ENCODE measurements around the gene TMPRSS13. TPM values are rescaled to one million over a fixed set of nuclear protein-coding genes. Genes with fewer than 3 reads are reported as not detected.
A peak's percentile ranks its signal among the peaks of the same experiment; 100 is the strongest.

The TMPRSS13 gene
- total RNA-seq, 1 experiment from 2014 or later = 53.1 TPM

DNA sequence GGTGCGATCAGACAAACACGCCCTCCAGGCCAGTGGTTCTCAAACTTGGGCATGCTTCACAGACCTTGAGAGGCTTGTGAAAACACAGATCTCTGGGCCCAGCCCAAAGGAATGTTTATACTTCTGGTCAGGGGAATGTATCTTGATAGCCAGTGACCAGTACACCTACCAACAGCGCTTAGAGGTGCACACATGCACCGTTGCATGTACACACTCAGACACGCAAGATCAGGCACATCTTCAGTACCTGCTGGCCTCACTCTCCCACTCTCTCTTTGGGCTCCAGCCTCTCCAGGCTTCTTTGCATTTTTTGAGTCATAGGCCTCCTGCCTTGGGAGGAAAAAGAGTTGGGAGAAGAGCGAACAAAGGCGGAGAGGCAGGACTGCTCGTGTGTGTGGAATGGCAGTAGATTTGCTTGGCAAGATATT is 41.0 kb downstream of the TMPRSS13 start:
- Histone ChIP-seq H3K9me3 (no peaks in the 10 kb centered on the region; the same call in 1 of the 2 replicates), H3K27me3 (replicated peaks; ENCODE audit: control insufficient read depth, insufficient read depth, low read length) (no peaks in the 10 kb centered on the region), H3K4me3 (ENCODE audit: low read depth, low read length) (no peak overlapping the region), H3K4me1 (peaks cover 13% of the 10 kb centered on the region), H3K36me3 (ENCODE audit: control insufficient read depth, insufficient read depth, low read length) (no peaks in the 10 kb centered on the region)
- BruUV-seq (replicated peaks) = no TSS peak
- peak; percentile 52 to 70 for DNase-seq
- no peaks in the 10 kb centered on the region for H3K36me3 Mint-ChIP-seq (ENCODE audit: insufficient read depth, unreplicated experiment)
- no peak overlapping the region for H3K27ac Mint-ChIP-seq (ENCODE audit: unreplicated experiment)
- intact Hi-C loops (cut with micrococcal nuclease; ENCODE audit: unreplicated experiment) = no loop called here
- TF ChIP-seq, protein P1, sequence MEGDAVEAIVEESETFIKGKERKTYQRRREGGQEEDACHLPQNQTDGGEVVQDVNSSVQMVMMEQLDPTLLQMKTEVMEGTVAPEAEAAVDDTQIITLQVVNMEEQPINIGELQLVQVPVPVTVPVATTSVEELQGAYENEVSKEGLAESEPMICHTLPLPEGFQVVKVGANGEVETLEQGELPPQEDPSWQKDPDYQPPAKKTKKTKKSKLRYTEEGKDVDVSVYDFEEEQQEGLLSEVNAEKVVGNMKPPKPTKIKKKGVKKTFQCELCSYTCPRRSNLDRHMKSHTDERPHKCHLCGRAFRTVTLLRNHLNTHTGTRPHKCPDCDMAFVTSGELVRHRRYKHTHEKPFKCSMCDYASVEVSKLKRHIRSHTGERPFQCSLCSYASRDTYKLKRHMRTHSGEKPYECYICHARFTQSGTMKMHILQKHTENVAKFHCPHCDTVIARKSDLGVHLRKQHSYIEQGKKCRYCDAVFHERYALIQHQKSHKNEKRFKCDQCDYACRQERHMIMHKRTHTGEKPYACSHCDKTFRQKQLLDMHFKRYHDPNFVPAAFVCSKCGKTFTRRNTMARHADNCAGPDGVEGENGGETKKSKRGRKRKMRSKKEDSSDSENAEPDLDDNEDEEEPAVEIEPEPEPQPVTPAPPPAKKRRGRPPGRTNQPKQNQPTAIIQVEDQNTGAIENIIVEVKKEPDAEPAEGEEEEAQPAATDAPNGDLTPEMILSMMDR (IDR thresholded peaks at IDR 0.05; ENCODE audit: insufficient read depth in 1 of 2, low read depth in 1 of 2, low read length in 1 of 2, severe bottlenecking in 1 of 2, unreplicated experiment in 1 of 2) = no peak
- H3K27me3 Mint-ChIP-seq (ENCODE audit: insufficient read depth, unreplicated experiment) = no peaks in the 10 kb centered on the region
- H3K4me3 Mint-ChIP-seq (ENCODE audit: unreplicated experiment) = no peak overlapping the region
- H3K9me3 Mint-ChIP-seq (ENCODE audit: unreplicated experiment) = peaks cover 10% of the 10 kb centered on the region
- no peaks in the 10 kb centered on the region for H3K4me1 Mint-ChIP-seq (ENCODE audit: low read depth, unreplicated experiment)
- ChIA-PET POLR2A (no interaction called here), CTCF (interaction anchor here (1.3 kb wide), 1 partner anchor 59 kb away, joined by 5 read pairs; no protein-coding TSS in a partner anchor)

DNA sequence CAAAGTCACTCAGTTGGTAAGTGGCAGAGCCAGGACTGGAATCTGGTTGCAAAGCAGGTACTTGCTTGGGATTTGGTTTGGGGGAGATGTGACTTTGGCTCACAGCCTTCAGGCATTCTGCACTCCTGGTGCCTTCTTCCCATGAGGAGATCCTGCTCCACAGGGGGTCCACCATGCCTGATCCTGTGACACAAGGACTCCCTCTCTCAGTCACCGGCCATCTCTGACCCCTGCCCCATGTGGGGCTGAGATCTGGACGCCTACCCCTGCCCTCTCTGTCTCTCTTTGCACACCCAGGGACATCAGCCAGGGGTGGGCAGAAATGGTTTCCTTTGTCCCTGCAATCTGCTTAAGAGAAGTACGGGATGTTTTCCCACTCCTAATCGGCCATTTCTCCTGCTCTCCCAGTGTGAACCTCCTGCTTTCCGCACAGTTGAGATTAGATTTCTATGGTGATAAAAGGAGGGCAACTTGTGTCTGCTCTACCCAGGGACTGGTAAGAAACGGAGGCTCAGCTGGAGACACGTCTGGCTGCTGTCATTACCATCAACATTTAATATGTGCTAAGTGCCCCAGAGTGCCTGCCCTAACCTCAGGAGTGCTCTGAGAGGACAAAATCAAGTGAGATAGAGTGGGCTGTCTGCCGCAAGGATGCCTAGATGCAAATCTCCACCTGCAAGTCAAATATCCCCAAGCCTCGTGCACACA is 41.6 kb downstream of the TMPRSS13 start:
- Histone ChIP-seq H3K4me3 (ENCODE audit: low read depth, low read length) (no peak overlapping the region), H3K36me3 (ENCODE audit: control insufficient read depth, insufficient read depth, low read length) (no peaks in the 10 kb centered on the region), H3K27me3 (replicated peaks; ENCODE audit: control insufficient read depth, insufficient read depth, low read length) (no peaks in the 10 kb centered on the region), H3K4me1 (peaks cover 13% of the 10 kb centered on the region), H3K9me3 (no peaks in the 10 kb centered on the region; the same call in 1 of the 2 replicates)
- POLR2A ChIA-PET = no interaction called here
- intact Hi-C loops (cut with micrococcal nuclease; ENCODE audit: unreplicated experiment) = no loop called here
- BruUV-seq (replicated peaks) = no TSS peak
- no peaks in the 10 kb centered on the region for H3K36me3 Mint-ChIP-seq (ENCODE audit: insufficient read depth, unreplicated experiment)
- H3K9me3 Mint-ChIP-seq (ENCODE audit: unreplicated experiment) = peaks cover 10% of the 10 kb centered on the region
- CTCF ChIA-PET = no interaction called here
- no peak overlapping the region for H3K4me3 Mint-ChIP-seq (ENCODE audit: unreplicated experiment)
- TF ChIP-seq, protein P1 (IDR thresholded peaks at IDR 0.05; ENCODE audit: insufficient read depth in 1 of 2, low read depth in 1 of 2, low read length in 1 of 2, severe bottlenecking in 1 of 2, unreplicated experiment in 1 of 2) = no peak
- H3K4me1 Mint-ChIP-seq (ENCODE audit: low read depth, unreplicated experiment) = no peaks in the 10 kb centered on the region
- peaks cover under 1% of the 10 kb centered on the region for H3K27me3 Mint-ChIP-seq (ENCODE audit: insufficient read depth, unreplicated experiment)
- peak in 1 of 2 experiments; percentile 29 for DNase-seq
- no peak overlapping the region for H3K27ac Mint-ChIP-seq (ENCODE audit: unreplicated experiment)

DNA sequence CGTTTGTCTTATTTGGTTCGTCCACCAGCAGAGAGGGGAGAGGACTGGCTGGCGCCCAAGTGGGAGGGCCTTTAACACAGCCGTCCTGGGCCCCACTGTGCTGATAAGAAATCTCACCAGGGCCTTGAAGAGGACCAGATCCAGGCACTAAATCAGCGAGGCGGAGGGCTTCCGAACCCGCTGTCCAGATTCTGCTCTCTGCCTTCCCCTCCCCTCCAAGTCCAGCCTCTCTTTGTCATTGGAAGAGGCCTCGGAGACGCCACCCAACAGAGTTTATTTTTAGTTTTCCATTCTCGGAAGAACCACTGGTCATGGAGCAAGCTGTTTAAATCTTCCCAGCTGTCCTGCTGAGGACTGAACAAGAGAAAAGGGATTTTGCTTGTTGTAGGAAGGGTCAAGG is 43.4 kb downstream of the TMPRSS13 start:
- H3K27me3 ChIP-seq (replicated peaks; ENCODE audit: control insufficient read depth, insufficient read depth, low read length) = peaks cover 3% of the 10 kb centered on the region
- peaks cover 9% of the 10 kb centered on the region for H3K27me3 Mint-ChIP-seq (ENCODE audit: insufficient read depth, unreplicated experiment)
- peaks cover 10% of the 10 kb centered on the region for H3K9me3 Mint-ChIP-seq (ENCODE audit: unreplicated experiment)
- ChIA-PET POLR2A (no interaction called here), CTCF (no interaction called here)
- no peak overlapping the region for H3K4me3 Mint-ChIP-seq (ENCODE audit: unreplicated experiment)
- no TSS peak for BruUV-seq (replicated peaks)
- peaks cover 13% of the 10 kb centered on the region for H3K4me1 ChIP-seq
- peak in 1 of 2 experiments; percentile 28 for DNase-seq
- no peaks in the 10 kb centered on the region for H3K4me1 Mint-ChIP-seq (ENCODE audit: low read depth, unreplicated experiment)
- TF ChIP-seq, protein P1 (IDR thresholded peaks at IDR 0.05; ENCODE audit: insufficient read depth in 1 of 2, low read depth in 1 of 2, low read length in 1 of 2, severe bottlenecking in 1 of 2, unreplicated experiment in 1 of 2) = no peak
- no peak overlapping the region for H3K4me3 ChIP-seq (ENCODE audit: low read depth, low read length)
- H3K36me3 ChIP-seq (ENCODE audit: control insufficient read depth, insufficient read depth, low read length) = no peaks in the 10 kb centered on the region
- no peaks in the 10 kb centered on the region for H3K36me3 Mint-ChIP-seq (ENCODE audit: insufficient read depth, unreplicated experiment)
- H3K27ac Mint-ChIP-seq (ENCODE audit: unreplicated experiment) = no peak overlapping the region
- intact Hi-C loops (cut with micrococcal nuclease; ENCODE audit: unreplicated experiment) = no loop called here
- no peaks in the 10 kb centered on the region for H3K9me3 ChIP-seq

Measured in Caco-2 (cell line).